ENCODE data around the gene TRIM17. TPM values are rescaled to one million over a fixed set of nuclear protein-coding genes. Genes with fewer than 3 reads are reported as not detected.

The TRIM17 gene
- total and polyA plus RNA-seq, 9 donors: 0.72 to 10.0 (median 3.0) TPM

DNA sequence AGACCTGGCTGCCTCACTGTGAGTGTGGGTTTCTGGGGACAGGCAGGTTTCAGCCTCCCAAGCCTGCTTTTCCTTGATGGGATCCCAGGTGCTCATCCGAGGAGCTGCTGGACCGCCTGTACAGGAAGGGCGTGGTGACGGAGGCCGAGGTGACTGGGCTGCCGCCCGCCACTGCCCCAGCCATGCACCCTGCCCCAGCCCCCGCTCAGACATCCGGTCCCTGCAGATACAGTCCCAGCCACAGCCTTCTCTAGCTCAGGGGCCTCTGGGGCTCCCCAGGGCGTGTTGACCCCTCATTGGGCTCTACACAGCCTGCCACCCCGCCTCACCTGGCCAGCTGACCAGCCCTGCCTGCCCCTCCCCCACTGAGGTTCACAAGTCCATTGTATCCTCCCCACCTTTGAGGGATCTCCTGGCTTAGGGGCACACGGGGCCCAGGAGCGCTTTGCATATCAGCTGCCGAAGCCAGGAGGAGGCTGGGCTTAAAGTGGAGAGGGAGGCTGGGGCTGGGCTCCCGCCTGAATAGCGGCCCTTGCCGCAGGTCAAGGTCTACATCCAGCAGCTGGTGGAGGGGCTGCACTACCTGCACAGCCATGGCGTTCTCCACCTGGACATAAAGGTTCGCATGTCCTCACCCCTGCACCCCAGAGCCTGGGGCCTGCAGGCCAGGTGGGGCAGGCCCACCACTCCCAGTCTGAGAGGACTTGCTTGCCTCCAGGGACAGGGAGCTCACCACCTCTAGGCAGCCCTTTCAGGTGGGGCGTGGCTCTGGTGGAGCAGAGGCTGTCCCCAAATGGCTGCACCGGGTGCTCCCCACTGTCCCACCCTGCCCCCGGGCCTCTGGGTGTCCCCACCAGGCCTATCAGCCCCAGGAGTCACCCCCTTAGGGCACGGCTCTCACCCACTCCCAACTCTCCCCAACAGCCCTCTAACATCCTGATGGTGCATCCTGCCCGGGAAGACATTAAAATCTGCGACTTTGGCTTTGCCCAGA is 48.6 kb downstream of the TRIM17 start:
- WGBS, 3 donors: 31 to 39% (median 38%) methylated on average over 24 to 25 of the region's 25 CpGs

DNA sequence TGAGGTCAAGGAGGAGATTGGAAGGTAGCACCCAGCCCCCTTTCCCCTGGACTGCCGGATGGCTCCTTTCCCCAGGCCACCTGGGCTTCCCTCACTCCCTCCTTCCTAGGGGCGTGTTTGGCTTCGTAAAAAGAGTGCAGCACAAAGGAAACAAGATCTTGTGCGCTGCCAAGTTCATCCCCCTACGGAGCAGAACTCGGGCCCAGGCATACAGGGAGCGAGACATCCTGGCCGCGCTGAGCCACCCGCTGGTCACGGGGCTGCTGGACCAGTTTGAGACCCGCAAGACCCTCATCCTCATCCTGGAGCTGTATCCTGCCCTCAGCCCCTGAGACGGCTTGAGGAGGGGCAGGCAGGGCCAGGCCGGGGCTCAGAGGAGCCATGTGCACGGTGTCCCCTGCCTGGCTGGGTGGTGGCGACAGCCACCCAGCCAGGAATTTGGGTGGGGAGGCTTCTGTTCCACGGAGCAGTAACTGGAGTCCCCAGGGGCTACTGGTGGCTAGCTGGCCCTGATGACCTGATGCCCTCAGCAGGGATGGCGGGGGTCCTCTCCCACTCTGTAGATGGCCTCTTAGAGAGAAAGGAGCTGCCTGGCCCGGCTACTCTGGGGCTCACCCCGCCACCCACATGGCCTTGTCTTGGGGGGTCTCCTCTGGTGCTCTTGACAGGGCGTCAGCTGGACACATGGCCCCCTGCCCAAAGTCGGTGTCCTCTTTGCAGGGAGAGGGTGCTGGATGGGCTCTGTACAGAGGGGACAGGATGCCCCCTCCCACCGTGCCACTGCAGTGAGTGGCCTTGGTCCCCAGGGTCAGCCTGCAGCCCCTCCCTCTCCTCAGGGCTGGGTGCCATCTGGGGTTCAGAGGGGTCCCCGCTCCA is 49.6 kb downstream of the TRIM17 start:
- peak in 4 of 5 donors; percentile 23 to 47 (median 30) for DNase-seq
- 31 to 38% (median 31%) methylated on average over 24 of the region's 24 CpGs for WGBS, 3 donors
- Histone ChIP-seq H3K27ac (no peak overlapping the region), H3K4me1 (ENCODE audit: insufficient read depth) (no peaks in the 10 kb centered on the region), H3K27me3 (no peaks in the 10 kb centered on the region), H3K36me3 (no peaks in the 10 kb centered on the region), H3K4me3 (no peak overlapping the region), H3K9me3 (no peaks in the 10 kb centered on the region)
- intact Hi-C loops (cut with DNase I): no loop called here
- TF ChIP-seq EP300 (IDR thresholded peaks at IDR 0.05) (no peak), CTCF (IDR thresholded peaks at IDR 0.05) (no peak), POLR2A (IDR thresholded peaks at IDR 0.05) (no peak)

More for the DNA sequence above, 48.6 kb downstream of the TRIM17 start:
- H3K4me3 ChIP-seq: no peak overlapping the region
- no peaks in the 10 kb centered on the region for H3K9me3 ChIP-seq
- TF ChIP-seq CTCF (IDR thresholded peaks at IDR 0.05) (no peak), EP300 (IDR thresholded peaks at IDR 0.05) (no peak), POLR2A (IDR thresholded peaks at IDR 0.05) (no peak)
- DNase-seq: peak in 2 of 5 donors; percentile 16 to 48
- H3K27ac ChIP-seq: no peak overlapping the region
- intact Hi-C loops (cut with DNase I): no loop called here
- no peaks in the 10 kb centered on the region for H3K36me3 ChIP-seq
- H3K27me3 ChIP-seq: no peaks in the 10 kb centered on the region
- no peaks in the 10 kb centered on the region for H3K4me1 ChIP-seq (ENCODE audit: insufficient read depth)

DNA sequence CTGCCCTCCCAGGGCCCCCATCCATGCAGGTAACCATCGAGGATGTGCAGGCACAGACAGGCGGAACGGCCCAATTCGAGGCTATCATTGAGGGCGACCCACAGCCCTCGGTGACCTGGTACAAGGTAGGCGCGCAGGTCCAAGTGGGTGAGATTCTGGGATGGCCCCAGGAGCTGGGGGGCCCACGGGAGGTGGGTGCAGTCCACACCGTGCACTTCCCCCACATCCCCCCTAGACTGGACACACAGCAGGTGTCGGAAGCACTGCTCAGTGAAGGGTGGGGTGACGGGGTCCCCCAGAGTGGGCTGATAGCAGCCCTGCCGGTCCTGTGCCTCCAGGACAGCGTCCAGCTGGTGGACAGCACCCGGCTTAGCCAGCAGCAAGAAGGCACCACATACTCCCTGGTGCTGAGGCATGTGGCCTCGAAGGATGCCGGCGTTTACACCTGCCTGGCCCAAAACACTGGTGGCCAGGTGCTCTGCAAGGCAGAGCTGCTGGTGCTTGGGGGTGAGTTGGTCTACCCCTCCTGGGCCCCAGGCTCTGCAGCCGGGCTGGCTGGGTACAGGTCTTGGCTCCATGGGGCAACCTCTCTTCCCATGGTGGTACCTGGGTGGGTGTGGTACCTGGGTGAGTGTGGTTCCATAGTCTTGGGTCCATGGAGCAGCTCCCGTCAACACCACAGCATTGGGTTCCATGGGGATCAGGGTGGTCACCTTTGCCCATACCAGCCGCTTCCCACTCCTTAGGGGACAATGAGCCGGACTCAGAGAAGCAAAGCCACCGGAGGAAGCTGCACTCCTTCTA is 50.4 kb downstream of the TRIM17 start:
- TF ChIP-seq EP300 (IDR thresholded peaks at IDR 0.05): no peak
- no peak for TF ChIP-seq POLR2A (IDR thresholded peaks at IDR 0.05)
- no peak for TF ChIP-seq CTCF (IDR thresholded peaks at IDR 0.05)
- no peaks in the 10 kb centered on the region for H3K36me3 ChIP-seq
- no peaks in the 10 kb centered on the region for H3K4me1 ChIP-seq (ENCODE audit: insufficient read depth)
- WGBS, 3 donors: 76 to 87% (median 80%) methylated on average over 19 to 23 of the region's 23 CpGs
- H3K27me3 ChIP-seq: no peaks in the 10 kb centered on the region
- no peaks in the 10 kb centered on the region for H3K9me3 ChIP-seq
- no peak overlapping the region for H3K4me3 ChIP-seq
- peak in 3 of 5 donors; percentile 12 to 21 (median 19) for DNase-seq
- intact Hi-C loops (cut with DNase I): no loop called here
- no peak overlapping the region for H3K27ac ChIP-seq
